Stomach (tissue), 4 donors: ENCODE data around the gene TMEM253.

Experiments
- CTCF ChIP-seq, 7 experiments: fragments of 450-650 bp in 4 of 7; fragments of 200-600 bp in 3 of 7; sonication (generic) in 3 of 7; IDR thresholded peaks; one replicate each; pipeline ENCODE4 v1.5.1; 2016 to 2019; ENCODE audit warnings: antibody characterized with exemption in 7 of 7, control low read depth in 2 of 7, mild to moderate bottlenecking in 1 of 7
- POLR2A ChIP-seq, 4 donors: fragments of 450-650 bp; IDR thresholded peaks; one replicate each; pipeline ENCODE4 v1.6.1; 2016; ENCODE audit warnings: antibody characterized with exemption in 4 of 4, control low read depth in 2 of 4, mild to moderate bottlenecking in 1 of 4, moderate library complexity in 1 of 4
- POLR2AphosphoS5 ChIP-seq, 3 donors: sonication (generic); formaldehyde crosslinking; IDR thresholded peaks; one replicate each; pipeline ENCODE4 v1.6.1; 2016; ENCODE audit warnings: antibody characterized with exemption in 3 of 3

- TF ChIP-seq CTCF (IDR thresholded peaks at IDR 0.05) (no peak), POLR2A (IDR thresholded peaks at IDR 0.05) (no peak), POLR2AphosphoS5 (IDR thresholded peaks at IDR 0.05) (no peak)
Observed at GRCh38 chr14:21078287-21078686, 22.6 kb upstream of the TMEM253 start.
